ENCODE measurements around the gene COQ9.
"Not testable (repeated sequence)": the region's sequence is repeated elsewhere in the genome, so short reads cannot be mapped to it uniquely, and the experiment has no call there.

The COQ9 gene, protein sequence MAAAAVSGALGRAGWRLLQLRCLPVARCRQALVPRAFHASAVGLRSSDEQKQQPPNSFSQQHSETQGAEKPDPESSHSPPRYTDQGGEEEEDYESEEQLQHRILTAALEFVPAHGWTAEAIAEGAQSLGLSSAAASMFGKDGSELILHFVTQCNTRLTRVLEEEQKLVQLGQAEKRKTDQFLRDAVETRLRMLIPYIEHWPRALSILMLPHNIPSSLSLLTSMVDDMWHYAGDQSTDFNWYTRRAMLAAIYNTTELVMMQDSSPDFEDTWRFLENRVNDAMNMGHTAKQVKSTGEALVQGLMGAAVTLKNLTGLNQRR

DNA sequence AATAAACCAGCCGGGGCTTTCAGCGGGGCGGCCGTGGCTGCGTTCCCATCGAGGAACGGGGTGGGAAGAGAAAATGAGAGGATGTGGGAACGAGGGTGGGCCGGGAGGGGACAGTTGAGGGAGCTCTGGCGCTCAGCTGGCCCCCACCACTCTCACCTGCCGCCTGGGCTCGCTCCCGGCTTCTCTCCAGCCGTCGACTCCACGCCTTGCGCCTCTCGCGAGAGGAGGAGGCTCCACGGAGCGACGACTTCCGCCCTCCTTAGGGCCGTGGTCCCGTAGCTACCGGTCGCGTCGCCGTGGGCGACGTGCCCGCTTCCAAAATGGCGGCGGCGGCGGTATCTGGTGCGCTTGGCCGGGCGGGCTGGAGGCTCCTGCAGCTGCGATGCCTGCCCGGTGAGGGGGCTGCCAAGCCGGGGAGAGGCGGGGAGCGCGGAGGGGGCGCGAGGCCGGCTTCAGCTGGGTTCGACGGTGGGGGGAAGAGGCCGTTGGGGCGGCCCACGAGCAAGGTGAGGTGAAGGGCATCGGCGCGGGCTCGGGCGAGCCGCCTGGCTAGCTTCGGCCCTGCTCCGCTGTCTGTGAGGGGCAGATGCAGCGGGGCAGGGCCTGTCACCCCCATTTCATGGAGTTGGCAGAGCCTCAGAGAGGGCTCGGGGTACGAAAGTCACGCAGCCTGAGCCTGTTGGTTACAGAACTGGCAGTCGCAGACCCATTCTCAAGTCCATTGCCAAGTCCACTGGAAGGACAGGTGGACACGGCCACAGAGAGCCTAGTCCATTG lies at the start of gene COQ9, which contains the start of gene CIAPIN1:
Gene COQ9 (plus strand): TSS at position 294 of the 777 bp plus-strand sequence. CDS start 27 bp downstream, at position 321.
Gene CIAPIN1 (minus strand): TSS at position 200 of the 777 bp plus-strand sequence. CDS start 6,457 bp downstream, outside the sequence.
- peak; percentile 86 for DNase-seq (ENCODE audit: low read depth)

DNA sequence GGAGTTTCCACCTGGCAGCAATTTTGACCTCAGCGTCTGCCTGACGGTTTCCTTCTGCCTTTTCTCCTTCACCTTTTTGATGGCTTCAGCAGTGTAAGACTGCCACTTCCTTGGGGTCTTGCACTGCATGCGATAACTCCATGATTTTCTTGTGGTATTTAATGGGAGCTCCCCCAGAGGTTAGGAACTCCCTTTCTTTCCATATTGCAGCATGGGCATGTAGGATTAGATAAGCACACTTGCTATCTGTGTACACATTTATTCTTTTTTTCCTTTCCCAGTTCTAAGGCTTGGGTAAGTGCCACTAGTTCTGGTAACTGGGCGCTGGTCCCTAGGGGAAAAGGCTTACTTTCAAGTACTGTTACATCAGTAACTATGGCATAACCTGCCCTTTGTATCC lies 49.8 kb upstream of the COQ9 start:
- DNase-seq (ENCODE audit: low read depth): not testable (repeated sequence)

DNA sequence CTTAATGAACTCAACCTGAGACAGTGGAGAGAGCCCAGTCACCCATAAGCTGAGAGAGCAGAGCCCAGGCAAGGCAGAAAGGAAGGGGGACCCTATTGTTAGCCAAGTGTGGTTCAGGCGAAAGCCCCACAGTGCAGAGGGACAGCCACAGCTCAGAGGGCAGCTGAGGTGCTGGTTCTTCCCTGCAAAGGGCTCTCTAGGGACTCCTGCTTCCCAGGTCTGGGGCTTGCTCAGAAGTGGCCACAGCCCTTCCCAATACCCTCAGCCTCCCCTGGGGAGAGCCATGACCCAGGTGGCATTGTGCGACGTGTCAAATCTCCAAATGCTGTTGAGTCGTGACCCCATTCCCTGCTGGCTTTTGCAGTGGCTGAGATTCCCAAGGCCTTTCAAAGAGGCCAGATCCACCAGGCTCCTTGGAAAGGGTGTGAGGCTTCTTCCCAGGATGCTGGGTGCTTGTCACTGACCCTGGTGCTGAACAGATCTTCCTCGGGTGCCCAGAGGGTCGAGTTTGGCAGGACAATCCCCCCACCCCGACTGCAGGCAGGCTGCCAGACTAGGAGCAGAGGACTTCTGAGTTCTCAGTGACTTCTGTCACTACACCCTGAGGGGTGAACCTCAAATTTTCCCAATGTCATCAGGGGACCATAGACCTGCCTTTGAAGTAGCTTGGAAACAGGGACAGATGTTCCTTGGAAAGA lies 45.2 kb upstream of the COQ9 start:
- no peak for DNase-seq (ENCODE audit: low read depth)

DNA sequence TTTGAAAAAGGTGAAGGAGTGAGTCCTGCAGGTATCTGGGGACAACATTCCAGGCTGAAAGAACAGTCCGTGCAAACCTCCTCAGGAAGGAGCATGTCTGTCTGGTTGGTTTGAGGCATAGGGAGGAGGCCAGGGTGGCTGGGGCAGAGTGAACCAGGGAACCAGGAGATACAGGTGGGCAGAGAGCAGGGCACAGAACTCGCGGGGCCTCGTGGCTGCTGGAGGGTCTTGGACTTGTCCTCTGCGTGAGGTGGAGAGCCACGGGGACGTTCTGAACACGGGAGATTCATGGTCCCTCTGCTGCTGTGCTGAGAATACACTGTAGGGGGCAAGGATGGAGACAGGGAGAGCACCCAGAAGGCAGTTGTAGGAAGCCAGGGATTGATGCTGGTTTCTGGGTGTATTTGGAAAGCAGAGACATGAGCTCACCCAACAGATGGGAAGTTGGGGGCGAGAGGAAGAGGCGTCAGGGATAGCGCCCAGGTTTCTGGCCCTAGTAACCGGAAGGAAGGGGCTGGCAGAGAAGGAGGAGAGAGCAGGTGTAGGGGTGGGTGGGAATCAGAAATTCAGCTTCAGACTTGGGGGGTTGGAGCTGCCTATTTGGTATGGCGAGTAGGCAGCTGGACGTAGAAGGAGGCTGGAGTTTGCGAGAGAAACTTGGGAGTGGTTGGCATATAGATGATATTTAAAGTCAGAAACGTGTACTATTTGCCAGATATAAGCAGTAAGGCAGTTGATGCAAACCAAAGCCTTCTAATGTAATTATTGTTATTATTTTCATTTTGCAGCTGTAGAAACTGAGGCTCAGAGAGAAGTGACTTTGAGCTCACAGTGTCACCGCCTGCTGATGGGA lies 43.1 kb upstream of the COQ9 start, which contains the start of gene CCL17:
Gene CCL17 (plus strand): TSS at position 803 of the 853 bp plus-strand sequence. CDS start 9,166 bp downstream, outside the sequence.
- no peak for DNase-seq (ENCODE audit: low read depth)

DNA sequence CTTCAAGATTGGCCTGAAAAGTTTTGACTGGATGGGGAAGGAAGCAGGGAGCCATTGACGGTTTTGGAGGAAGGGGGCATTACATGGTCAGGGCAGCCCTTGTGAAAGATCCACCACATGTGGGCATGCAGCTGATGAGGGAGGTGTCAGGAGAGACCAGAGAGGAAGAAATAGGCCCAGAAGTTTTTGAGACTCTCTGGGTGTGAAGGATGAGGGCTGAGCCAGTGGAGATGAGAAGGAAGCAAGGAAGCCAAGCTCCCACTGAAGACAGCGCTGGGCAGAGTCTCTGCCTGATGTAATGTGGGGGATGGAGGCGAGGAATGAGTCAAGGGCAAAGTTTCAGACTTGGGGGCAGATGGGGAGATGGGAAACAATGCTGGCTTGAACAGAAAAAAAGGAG lies 42.2 kb upstream of the COQ9 start:
- DNase-seq (ENCODE audit: low read depth): no peak

DNA sequence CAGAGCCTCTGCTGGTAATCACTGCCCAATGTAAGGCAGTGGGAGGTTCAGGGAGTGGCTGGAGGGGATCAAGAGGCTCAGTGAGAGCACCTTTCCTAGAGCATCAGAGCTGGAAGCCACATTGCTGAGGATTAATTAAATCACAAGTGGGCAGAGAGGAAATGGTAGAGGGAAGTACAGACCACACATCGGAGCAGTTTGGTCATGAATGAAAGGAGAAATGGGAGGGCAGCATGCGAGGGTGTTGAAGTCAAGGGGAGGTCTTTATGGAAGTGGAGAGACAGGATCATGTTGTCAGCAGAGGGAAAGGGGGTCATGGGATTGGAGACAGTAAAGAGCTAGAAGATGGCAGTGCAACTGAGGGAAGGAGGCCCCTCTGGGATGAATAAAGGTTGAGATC lies 40.4 kb upstream of the COQ9 start:
- no peak for DNase-seq (ENCODE audit: low read depth)

DNA sequence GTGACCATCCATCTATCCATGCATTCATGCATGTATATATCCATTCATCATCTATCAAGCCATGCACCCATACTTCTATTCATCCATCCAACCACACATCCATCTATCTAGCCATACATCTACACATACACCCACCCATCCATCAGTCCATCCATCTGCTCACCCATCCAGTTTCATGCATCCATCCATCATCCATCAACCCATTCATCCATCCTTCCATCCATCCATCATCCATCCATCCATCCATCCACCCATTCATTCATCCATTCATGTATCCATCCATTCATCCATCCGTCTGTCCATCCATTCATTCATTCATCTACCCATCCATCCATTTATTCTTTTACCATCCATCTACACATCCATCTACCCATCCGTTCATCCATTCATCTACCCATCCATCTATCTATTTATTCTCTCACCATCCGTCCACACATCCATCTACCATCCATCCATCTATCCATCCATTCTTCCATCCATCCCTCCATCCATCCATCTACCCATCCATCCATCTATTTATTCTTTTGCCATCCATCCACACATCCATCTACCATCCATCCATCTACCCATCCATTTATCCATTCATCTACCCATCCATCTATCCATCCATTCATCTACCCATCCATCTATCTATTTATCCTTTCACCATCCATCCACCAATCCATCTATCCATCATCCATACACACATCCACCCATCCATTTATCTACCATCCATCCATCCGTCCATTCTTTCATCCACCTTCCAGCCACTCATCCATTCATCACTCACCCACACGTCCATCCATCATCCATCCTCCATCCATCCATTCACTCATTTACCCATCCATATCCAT lies 39.5 kb upstream of the COQ9 start:
- DNase-seq (ENCODE audit: low read depth): no peak

DNA sequence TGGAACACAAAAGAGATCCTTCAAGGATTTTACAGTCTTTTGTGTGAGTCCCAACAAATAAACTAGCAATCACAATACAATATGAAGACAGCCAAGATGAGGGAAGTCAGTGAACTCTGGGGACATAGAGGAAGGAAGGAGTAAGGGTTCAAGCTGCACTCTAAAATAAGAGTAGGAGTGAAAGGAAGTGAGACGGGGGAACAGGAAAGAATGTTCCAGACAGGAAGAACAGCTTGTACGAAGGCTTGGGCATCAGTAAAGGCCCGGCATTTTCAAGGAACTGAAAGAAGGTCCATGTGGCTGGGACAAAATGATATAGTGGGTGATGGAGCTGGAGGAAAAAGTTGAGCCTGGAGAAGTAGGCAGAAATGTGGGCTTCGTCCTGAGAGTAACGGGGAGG lies 38.2 kb upstream of the COQ9 start:
- no peak for DNase-seq (ENCODE audit: low read depth)

DNA sequence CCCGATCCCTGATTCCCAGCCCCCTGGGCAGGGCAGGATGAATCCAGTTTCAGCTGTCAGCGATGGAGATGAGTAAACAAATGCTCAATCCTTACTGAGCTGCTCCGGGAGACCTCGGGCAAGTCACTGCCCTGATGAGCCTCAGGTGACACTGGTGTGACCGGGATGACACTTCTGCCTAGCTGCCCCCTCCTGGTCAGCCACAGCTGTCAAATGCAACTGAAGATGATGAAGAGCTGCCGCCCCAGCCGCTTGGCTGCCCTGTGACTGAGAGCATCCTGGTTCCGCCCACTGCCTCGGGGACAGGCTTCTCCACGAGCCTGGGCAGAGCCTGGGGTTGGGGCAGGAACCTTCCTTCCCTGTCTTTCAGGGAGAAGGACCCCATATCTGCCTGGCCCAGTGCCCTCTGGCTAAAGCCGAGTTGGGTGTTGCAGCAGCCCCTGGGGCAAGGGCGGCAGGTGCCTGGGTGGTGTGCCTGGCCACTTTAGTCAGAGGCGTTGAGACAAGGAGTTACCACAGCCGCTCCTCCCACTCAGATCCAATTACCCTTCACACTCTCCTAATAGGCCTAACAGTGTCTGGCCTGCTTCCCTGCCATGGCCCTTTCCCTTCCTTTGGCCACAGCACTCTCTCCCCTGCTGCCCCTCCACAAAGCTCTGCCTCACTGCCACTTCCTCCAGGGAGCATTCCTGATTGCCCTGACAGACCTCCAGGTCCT lies 37.2 kb upstream of the COQ9 start:
- DNase-seq (ENCODE audit: low read depth): no peak

DNA sequence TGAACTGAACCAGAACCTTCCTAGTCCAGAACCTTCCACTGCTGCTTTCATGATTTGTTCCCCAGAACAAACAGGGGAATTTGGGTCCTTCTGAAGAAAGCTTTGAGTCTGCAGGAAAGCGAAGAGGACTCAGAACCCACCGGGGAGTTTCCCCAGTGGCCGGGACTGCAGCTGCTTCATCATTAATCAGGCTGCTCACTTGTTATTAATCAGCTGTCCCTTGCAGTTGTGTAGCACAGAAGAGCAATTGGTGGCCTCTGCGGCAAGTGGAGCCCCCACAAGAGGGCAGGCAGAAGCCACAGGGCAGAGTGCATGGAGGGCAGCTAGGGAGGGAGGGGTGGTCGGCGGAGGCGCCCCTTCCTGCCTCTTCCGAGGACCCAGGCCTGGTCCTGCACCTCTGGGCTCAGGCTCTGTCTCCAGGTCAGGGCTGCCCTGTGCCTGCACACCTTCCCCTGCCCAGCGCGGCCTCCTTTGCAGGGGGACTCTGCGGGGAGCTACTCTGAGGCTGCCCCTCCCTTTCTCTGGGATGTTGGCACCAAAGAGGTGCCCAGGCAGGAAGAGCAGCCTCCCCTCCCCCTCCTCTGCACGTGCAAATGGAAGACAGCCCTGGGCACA lies 35.8 kb upstream of the COQ9 start:
- no peak for DNase-seq (ENCODE audit: low read depth)

DNA sequence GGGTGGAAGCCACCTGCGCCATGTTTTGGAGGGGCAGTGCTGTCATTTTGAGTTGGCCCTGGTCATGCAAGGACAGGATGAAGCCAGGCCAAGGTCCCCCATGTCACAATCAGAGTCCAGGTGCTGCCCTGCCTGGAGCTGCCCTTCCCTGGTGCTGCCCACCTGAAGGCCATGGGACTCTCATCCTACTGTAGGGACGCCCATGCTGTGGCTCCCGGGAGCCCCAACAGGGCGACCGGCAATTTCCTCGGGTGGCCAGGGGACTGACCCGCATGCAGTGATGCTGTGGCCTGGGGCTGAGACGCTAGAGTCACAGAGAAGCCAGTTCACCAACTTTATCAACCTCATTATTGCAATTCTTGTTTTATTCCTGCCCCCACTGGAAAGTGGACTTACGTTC lies 34.7 kb upstream of the COQ9 start:
- no peak for DNase-seq (ENCODE audit: low read depth)

DNA sequence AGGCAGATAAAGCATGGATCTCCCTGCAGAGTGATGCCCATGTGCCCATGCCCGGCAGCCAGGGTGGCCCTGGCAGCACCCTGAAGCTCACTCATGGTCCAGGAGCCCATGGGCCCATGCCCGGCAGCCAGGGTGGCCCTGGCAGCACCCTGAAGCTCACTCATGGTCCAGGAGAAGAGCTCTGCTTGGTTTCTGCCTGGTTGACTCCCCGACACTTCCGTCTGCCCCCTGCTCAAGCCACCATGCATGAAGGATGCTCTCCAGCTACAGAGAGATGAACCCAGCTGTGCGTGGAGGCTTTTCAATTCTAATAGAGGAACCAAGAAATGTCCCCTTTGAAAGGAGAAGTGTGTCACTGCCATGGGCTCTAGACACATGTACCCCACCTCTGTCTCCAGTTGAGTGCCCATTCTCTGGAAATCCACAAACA lies 34.0 kb upstream of the COQ9 start:
- DNase-seq (ENCODE audit: low read depth): no peak

DNA sequence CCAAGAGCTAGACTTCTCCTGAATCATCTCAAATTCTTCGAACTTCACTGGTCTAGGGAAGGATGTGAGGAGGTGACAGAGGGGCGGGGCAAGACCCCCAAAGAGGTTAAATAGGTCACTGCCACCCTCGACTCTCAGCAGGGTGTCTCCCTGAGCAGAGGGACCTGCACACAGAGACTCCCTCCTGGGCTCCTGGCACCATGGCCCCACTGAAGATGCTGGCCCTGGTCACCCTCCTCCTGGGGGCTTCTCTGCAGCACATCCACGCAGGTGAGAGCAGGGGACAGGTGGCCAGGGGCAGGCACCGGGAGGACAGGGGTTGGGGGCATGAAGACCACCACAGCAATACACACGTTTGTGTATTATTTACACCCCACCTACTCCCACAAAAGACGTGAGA lies 33.5 kb upstream of the COQ9 start:
- no peak for DNase-seq (ENCODE audit: low read depth)

DNA sequence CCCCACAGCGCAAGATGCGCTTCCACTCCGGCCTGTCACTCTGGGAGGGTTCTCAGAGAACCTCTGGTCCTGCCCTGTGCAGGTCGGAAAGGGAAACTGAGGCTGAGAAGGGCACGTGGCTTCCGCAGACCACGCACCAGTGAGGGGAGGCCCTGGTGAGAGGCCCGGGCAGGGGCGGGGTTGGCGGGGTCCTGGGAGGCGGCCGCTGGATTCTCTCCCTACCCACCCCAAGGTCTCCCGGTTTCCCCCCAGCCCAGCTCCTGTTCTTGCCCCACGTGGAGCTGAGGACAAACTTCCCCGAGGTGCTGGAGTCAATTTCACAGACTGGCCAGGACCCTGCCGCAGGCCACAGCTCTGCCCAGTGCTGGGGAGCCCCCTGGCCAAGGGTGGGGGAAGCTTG lies 31.2 kb upstream of the COQ9 start:
- DNase-seq (ENCODE audit: low read depth): no peak

DNA sequence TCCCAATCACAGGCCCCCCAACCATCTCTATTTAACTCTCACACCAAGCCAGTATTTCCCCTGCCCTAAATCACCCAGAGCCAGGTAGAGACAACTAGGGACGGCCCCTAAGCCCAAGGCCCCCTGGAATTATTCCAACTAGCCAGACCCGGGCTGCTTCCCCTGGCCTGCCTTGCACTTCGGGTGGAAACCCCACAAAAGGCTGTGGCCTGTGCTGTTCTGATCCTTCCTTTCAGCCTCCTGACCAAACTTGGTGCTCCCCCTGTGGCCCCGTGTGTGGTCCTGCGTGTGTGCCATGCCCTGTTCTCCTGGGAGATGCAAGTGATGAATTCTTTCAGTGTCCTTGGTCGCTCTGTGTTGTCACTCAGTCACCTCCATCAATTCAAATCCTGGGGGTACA lies 27.8 kb upstream of the COQ9 start:
- no peak for DNase-seq (ENCODE audit: low read depth)

DNA sequence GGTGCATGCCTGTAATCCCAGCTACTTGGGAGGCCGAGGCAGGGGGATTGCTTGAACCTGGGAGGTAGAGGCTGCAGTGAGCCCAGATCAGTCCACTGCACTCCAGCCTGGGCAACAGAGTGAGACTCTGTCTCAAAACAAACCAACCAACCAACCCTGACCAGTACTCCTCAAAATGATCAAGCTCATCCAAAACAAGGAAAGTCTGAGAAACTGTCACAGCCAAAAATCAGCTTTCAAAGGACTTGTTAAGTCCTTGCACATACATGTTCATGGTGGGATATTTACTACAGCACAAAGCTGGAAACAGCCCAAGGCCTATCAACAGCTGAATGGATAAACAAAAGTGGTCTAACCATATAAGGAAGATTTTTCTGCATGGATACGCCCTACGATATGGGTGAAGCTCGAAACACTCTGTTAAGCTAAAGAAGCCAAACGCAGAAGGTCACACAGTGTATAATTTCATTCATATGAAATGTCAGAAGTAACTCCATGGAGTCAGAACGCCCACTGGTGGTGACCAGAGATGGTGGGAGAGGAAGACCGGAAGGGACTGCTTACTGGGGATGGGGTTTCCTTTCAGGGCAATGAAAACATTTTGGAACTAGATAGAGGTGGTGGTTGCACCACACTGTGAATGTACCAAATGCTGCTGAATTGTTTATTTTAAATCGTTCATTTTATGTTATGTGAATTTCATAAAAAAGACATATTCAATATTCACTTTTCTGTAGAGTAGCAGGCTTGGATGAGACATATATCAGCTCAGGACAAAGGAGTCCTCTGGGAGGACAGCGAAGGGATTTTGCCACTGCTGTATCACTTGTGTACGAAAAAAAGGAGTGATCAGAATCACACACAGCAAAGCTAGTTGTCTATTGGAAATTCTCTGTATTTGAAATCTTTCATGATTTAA lies 25.0 kb upstream of the COQ9 start:
- DNase-seq (ENCODE audit: low read depth): no peak

DNA sequence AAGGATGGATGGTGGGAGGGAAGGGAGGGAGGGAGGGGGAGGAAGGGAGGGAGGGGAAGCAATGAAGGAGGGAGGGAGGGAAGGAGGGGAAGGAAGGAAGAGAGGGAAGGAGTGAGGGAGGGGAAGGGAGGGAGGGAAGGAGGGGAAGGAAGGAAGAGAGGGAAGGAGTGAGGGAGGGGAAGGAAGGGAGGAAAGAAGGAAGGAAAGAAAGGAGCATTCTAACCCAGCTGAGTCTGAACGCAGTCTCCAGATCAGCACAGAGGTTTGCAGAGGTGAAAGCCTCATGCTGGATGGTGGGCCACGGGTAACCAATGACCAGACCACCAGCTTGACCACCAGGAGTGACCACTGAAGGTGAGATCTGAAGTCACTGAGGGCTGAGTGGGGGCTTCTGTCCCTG lies 24.1 kb upstream of the COQ9 start:
- DNase-seq (ENCODE audit: low read depth): no peak

DNA sequence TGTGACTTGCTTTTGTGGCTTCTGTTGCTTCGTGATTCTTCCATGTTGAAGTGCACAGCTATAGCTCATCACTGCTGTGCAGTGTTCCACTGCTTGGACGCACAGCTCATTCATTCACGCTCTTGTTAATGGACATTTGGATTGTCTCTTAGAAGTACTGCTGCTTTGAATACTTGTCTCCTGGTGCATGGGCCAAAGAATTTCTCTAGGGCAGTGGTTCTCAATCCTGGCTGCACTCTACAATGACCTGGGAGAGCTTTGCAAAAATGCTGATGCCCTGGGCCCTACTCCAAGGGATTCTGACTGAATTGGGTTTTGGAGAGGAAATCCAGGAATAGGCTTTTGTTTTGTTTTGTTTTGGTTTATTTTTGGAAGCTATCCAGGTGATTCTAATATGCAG lies 22.7 kb upstream of the COQ9 start:
- DNase-seq (ENCODE audit: low read depth): no peak

DNA sequence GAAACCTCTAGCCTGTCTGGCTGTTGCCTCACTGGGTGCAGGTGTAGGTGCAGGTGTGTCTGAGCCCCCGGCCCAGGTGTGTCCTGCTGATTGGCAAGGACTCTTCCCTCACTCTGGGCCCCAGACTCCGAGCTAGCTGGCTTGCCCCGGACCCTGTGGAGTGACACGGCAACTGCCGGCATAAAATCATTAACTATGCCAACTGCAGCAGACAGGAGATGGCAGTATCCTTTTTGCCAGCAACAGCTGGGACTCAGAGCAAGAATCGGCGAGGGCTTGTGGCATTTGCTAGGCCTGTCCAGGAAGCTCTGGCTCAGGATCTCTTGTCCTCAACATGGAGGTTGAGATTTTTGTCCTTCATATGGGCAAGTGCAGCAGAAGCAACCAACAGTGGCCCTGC lies 20.9 kb upstream of the COQ9 start:
- no peak for DNase-seq (ENCODE audit: low read depth)

Data from CMK (cell line).